H9 (cell line): Measurements from ENCODE around the gene ANTXR2. TPM values are rescaled to one million over a fixed set of nuclear protein-coding genes. Genes with fewer than 3 reads are reported as not detected.

Experiments
- DNase-seq: peaks from one replicate; pipeline ENCODE4 v3.0.0-alpha.2; 2017
- H2AFZ ChIP-seq: one replicate; pipeline ENCODE4 v1.6.1; 2013; ENCODE audit warnings: mild to moderate bottlenecking, low read length, control low read depth, moderate library complexity
- H2AK5ac ChIP-seq: 2 replicates; pipeline ENCODE4 v1.6.1; 2013; ENCODE audit warnings: low read length, control low read depth, mixed read lengths; ENCODE audit not compliant: insufficient read length
- H2BK120ac ChIP-seq: one replicate; pipeline ENCODE4 v1.6.1; 2013; ENCODE audit warnings: low read depth, mild to moderate bottlenecking, low read length, control low read depth, inconsistent platforms; ENCODE audit not compliant: poor library complexity, severe bottlenecking
- H2BK12ac ChIP-seq: 2 replicates; pipeline ENCODE4 v1.6.1; 2013; ENCODE audit warnings: low read length, control low read depth, mixed read lengths, low read depth; ENCODE audit not compliant: insufficient read length
- H2BK15ac ChIP-seq: 2 replicates; pipeline ENCODE4 v1.6.1; 2013; ENCODE audit warnings: low read depth, low read length, control low read depth
- H2BK20ac ChIP-seq: one replicate; pipeline ENCODE4 v1.6.1; 2013; ENCODE audit warnings: low read depth, mild to moderate bottlenecking, low read length, control low read depth, inconsistent platforms; ENCODE audit not compliant: poor library complexity, severe bottlenecking
- H2BK5ac ChIP-seq: 2 replicates; pipeline ENCODE4 v1.6.1; 2013; ENCODE audit warnings: low read length, control low read depth, mixed read lengths; ENCODE audit not compliant: insufficient read length
- H3K14ac ChIP-seq: 2 replicates; pipeline ENCODE4 v1.6.1; 2013; ENCODE audit warnings: low read length, control low read depth; ENCODE audit not compliant: insufficient read depth
- H3K18ac ChIP-seq: 2 replicates; pipeline ENCODE4 v1.6.1; 2013; ENCODE audit warnings: low read depth, mild to moderate bottlenecking, mixed read lengths, low read length, control low read depth; ENCODE audit not compliant: insufficient read length
- H3K23ac ChIP-seq: 2 replicates; pipeline ENCODE4 v1.6.1; 2013; ENCODE audit warnings: low read length, control low read depth, mixed read lengths, low read depth; ENCODE audit not compliant: insufficient read length
- H3K23me2 ChIP-seq: 2 replicates; pipeline ENCODE4 v1.6.1; 2013; ENCODE audit warnings: low read depth, mild to moderate bottlenecking, mixed read lengths, low read length, control low read depth; ENCODE audit not compliant: insufficient read length, poor library complexity, severe bottlenecking
- H3K27ac ChIP-seq: 2 replicates; pipeline ENCODE4 v1.5.1; 2013; ENCODE audit warnings: low read length, control low read depth, mixed read lengths, low read depth; ENCODE audit not compliant: insufficient read length
- H3K27me3 ChIP-seq: 2 replicates; pipeline ENCODE4 v1.6.1; 2013; ENCODE audit warnings: low read length, control low read depth, inconsistent platforms; ENCODE audit not compliant: insufficient read depth
- H3K4ac ChIP-seq: 2 replicates; pipeline ENCODE4 v1.6.1; 2013; ENCODE audit warnings: low read depth, mild to moderate bottlenecking, control low read depth, inconsistent platforms, low read length, moderate library complexity
- H3K4me1 ChIP-seq: 2 replicates; pipeline ENCODE4 v1.6.1; 2013; ENCODE audit warnings: low read length, control low read depth, inconsistent platforms; ENCODE audit not compliant: insufficient read depth
- H3K4me2 ChIP-seq: 2 replicates; pipeline ENCODE4 v1.6.1; 2013; ENCODE audit warnings: low read length, control low read depth, mixed read lengths; ENCODE audit not compliant: insufficient read length, insufficient read depth
- H3K56ac ChIP-seq: 2 replicates; pipeline ENCODE4 v1.6.1; 2013; ENCODE audit warnings: low read depth, mild to moderate bottlenecking, mixed read lengths, low read length, control low read depth; ENCODE audit not compliant: insufficient read length
- H3K79me1 ChIP-seq: 2 replicates; pipeline ENCODE4 v1.6.1; 2013; ENCODE audit warnings: low read depth, mild to moderate bottlenecking, moderate library complexity, low read length, control low read depth, inconsistent platforms; ENCODE audit not compliant: insufficient read depth, poor library complexity, severe bottlenecking
- H3K79me2 ChIP-seq: 2 replicates; pipeline ENCODE4 v1.6.1; 2013; ENCODE audit warnings: low read length, control low read depth, inconsistent platforms; ENCODE audit not compliant: insufficient read depth
- H3K9ac ChIP-seq: 2 replicates; pipeline ENCODE4 v1.6.1; 2013; ENCODE audit warnings: low read length, control low read depth, mixed read lengths; ENCODE audit not compliant: insufficient read length; ENCODE audit errors: extremely low read depth
- H3K9me3 ChIP-seq: one replicate; pipeline ENCODE4 v1.6.1; 2013; ENCODE audit warnings: low read depth, low read length, inconsistent platforms; ENCODE audit not compliant: control insufficient read depth
- H3T11ph ChIP-seq: one replicate; pipeline ENCODE4 v1.6.1; 2013; ENCODE audit warnings: mild to moderate bottlenecking, low read length, control low read depth, inconsistent platforms
- H4K20me1 ChIP-seq: one replicate; pipeline ENCODE4 v1.6.1; 2013; ENCODE audit not compliant: control insufficient read depth, insufficient read length, insufficient read depth
- H4K5ac ChIP-seq: 2 replicates; pipeline ENCODE4 v1.6.1; 2013; ENCODE audit warnings: low read depth, mild to moderate bottlenecking, mixed read lengths, low read length, control low read depth; ENCODE audit not compliant: insufficient read length
- H4K8ac ChIP-seq: replicated peaks from 2 replicates; pipeline ENCODE4 v1.6.1; 2013; ENCODE audit warnings: low read length, control low read depth, mixed read lengths, low read depth; ENCODE audit not compliant: insufficient read length
- H4K91ac ChIP-seq: 2 replicates; pipeline ENCODE4 v1.6.1; 2013; ENCODE audit warnings: low read depth, mild to moderate bottlenecking, moderate library complexity, mixed read lengths, low read length, control low read depth; ENCODE audit not compliant: insufficient read length
- H3K27ac Mint-ChIP-seq, 3 experiments: 2 replicates in 2 of 3; 3 replicates in 1 of 3; pipeline ENCODE4 v1.8.0; 2020 to 2021; ENCODE audit warnings: mixed read lengths in 3 of 3, mild to moderate bottlenecking in 1 of 3, moderate library complexity in 1 of 3
- H3K27me3 Mint-ChIP-seq: 2 replicates; pipeline ENCODE4 v1.8.0; 2021; ENCODE audit warnings: low read depth, mild to moderate bottlenecking, moderate library complexity, mixed read lengths
- H3K36me3 Mint-ChIP-seq, 3 experiments: 2 replicates in 2 of 3; 3 replicates in 1 of 3; pipeline ENCODE4 v1.8.0; 2020 to 2021; ENCODE audit warnings: low read depth in 3 of 3, mixed read lengths in 3 of 3; ENCODE audit not compliant: insufficient read depth in 1 of 3
- H3K4me1 Mint-ChIP-seq, 2 experiments: 2 replicates each; pipeline ENCODE4 v1.8.0; 2020; ENCODE audit warnings: mixed read lengths in 2 of 2
- H3K4me3 Mint-ChIP-seq, 2 experiments: 2 replicates in 1 of 2; 3 replicates in 1 of 2; pipeline ENCODE4 v1.8.0; 2020 to 2021; ENCODE audit warnings: mild to moderate bottlenecking in 2 of 2, mixed read lengths in 2 of 2, moderate library complexity in 1 of 2
- H3K9me3 Mint-ChIP-seq, 2 experiments: 2 replicates in 1 of 2; 3 replicates in 1 of 2; pipeline ENCODE4 v1.8.0; 2020; ENCODE audit warnings: mild to moderate bottlenecking in 2 of 2, mixed read lengths in 2 of 2, moderate library complexity in 1 of 2
- WGBS: extraction: QIAGEN DNeasy Blood & Tissue Kit; methylation state at CpG from one replicate; pipeline ENCODE4 v1.1.7; 2013; ENCODE audit warnings: missing lambda C conversion rate, low lambda C conversion rate, mixed read lengths; ENCODE audit not compliant: insufficient read length; ENCODE audit errors: extremely low coverage; 5-methylcytosine and 5-hydroxymethylcytosine counted together
- total RNA-seq: library from RNA; stranded (reverse); gene quantifications from 2 replicates; pipeline ENCODE4 v1.2.1, GENCODE V29; 2021
- TF ChIP-seq, protein P1 (sequence below): fragments of 200-600 bp; sonication (generic); conservative IDR thresholded peaks from 3 replicates; pipeline ENCODE4 v1.8.0; 2021; ENCODE audit warnings: antibody characterized with exemption, mild to moderate bottlenecking

Gene ANTXR2
- total RNA-seq, 1 experiment from 2014 or later: 4.7 TPM

DNA sequence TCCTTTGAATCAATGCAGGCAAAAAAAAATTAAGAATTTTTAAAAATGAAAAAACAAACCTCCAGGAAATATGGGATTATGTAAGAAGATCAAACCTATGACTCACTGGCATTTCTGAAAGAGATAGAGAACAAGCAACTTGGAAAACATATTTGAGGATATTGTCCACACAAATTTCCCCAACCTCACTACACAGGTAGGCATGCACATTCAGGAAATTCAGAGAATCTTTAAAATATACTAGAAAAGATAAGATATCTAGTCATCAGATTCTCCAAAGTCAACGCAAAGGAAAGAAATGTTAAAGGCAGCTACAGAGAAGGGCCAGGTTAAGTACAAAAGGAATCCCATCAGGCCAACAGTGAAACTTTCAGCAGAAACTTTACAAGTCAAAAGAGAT, 85.6 kb downstream of the ANTXR2 start:
- H2BK20ac ChIP-seq: no peak overlapping the region
- no peak overlapping the region for H3K27ac ChIP-seq
- peaks cover 0 to 3% of the 10 kb centered on the region in 2 experiments; a peak in 1 of 5 replicates for H3K9me3 Mint-ChIP-seq
- no peaks in the 10 kb centered on the region for H3K79me2 ChIP-seq
- no peaks in the 10 kb centered on the region for H4K20me1 ChIP-seq
- no peak overlapping the region for H2BK12ac ChIP-seq
- no peak overlapping the region for H4K8ac ChIP-seq
- no peaks in the 10 kb centered on the region for H3K27me3 Mint-ChIP-seq
- no peak overlapping the region for H3K27ac Mint-ChIP-seq
- no peak for DNase-seq
- H3K4ac ChIP-seq: no peak overlapping the region
- H3K23me2 ChIP-seq: no peaks in the 10 kb centered on the region
- no peak overlapping the region for H2BK5ac ChIP-seq
- no peaks in the 10 kb centered on the region for H3K4me1 ChIP-seq
- TF ChIP-seq, protein P1, sequence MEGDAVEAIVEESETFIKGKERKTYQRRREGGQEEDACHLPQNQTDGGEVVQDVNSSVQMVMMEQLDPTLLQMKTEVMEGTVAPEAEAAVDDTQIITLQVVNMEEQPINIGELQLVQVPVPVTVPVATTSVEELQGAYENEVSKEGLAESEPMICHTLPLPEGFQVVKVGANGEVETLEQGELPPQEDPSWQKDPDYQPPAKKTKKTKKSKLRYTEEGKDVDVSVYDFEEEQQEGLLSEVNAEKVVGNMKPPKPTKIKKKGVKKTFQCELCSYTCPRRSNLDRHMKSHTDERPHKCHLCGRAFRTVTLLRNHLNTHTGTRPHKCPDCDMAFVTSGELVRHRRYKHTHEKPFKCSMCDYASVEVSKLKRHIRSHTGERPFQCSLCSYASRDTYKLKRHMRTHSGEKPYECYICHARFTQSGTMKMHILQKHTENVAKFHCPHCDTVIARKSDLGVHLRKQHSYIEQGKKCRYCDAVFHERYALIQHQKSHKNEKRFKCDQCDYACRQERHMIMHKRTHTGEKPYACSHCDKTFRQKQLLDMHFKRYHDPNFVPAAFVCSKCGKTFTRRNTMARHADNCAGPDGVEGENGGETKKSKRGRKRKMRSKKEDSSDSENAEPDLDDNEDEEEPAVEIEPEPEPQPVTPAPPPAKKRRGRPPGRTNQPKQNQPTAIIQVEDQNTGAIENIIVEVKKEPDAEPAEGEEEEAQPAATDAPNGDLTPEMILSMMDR: no peak
- H3K4me2 ChIP-seq: no peak overlapping the region
- no peak overlapping the region for H3T11ph ChIP-seq
- no peak overlapping the region for H2AFZ ChIP-seq
- H4K91ac ChIP-seq: no peak overlapping the region
- H3K18ac ChIP-seq: no peak overlapping the region
- no peak overlapping the region for H3K56ac ChIP-seq
- H3K79me1 ChIP-seq: no peaks in the 10 kb centered on the region
- no peak overlapping the region for H3K14ac ChIP-seq
- no peak overlapping the region for H3K23ac ChIP-seq
- H3K9ac ChIP-seq: no peak overlapping the region
- WGBS: no CpG with 5 or more reads among the region's 1 CpG
- H3K27me3 ChIP-seq: no peaks in the 10 kb centered on the region
- peaks cover 3 to 4% of the 10 kb centered on the region in 2 experiments; a peak in 2 of 4 replicates for H3K4me1 Mint-ChIP-seq
- H3K36me3 Mint-ChIP-seq: no peaks in the 10 kb centered on the region; a peak in 1 of 7 replicates
- no peaks in the 10 kb centered on the region for H3K9me3 ChIP-seq
- no peak overlapping the region for H4K5ac ChIP-seq
- no peak overlapping the region for H3K4me3 Mint-ChIP-seq
- no peak overlapping the region for H2BK120ac ChIP-seq
- H2BK15ac ChIP-seq: no peak overlapping the region
- no peak overlapping the region for H2AK5ac ChIP-seq
